ENCODE data around the gene LRRC34. TPM values are rescaled to one million over a fixed set of nuclear protein-coding genes. Genes with fewer than 3 reads are reported as not detected.

The LRRC34 gene
- total and polyA plus RNA-seq, 9 of the 15 experiments (the other 6 are each of a cell fraction or from before 2014, with no cell fraction given), result 0.17 to 0.30 TPM; not detected in 7

- Histone ChIP-seq H3K4me1 (replicated peaks in 1 of 2; ENCODE audit: control insufficient read depth in 2 of 2, insufficient read depth in 2 of 2, low read length in 2 of 2) (peaks cover 1 to 39% of the 10 kb centered on the region in 2 experiments), H3K79me2 (ENCODE audit: control insufficient read depth, insufficient read depth, low read length) (peaks cover 1% of the 10 kb centered on the region; the same call in 1 of the 3 replicates), H3K4me3 (no peak overlapping the region), H4K20me1 (replicated peaks; ENCODE audit: control insufficient read depth, insufficient read depth, low read length) (no peaks in the 10 kb centered on the region), H3K4me2 (ENCODE audit: insufficient read depth, low read length) (no peak overlapping the region), H3K9me1 (ENCODE audit: control insufficient read depth, insufficient read depth, low read length) (no peaks in the 10 kb centered on the region), H3K27me3 (ENCODE audit: control insufficient read depth in 2 of 2, insufficient read depth in 2 of 2, low read length in 2 of 2) (no peaks in the 10 kb centered on the region), H3K36me3 (ENCODE audit: control insufficient read depth, insufficient read depth, low read length) (no peaks in the 10 kb centered on the region), H3K9me3 (replicated peaks; ENCODE audit: control insufficient read depth, insufficient read depth, low read depth, low read length) (peaks cover 17% of the 10 kb centered on the region), H2AFZ (ENCODE audit: low read depth, low read length) (peak overlapping the region; percentile 93; the same call in 1 of the 2 replicates), H3K27ac (ENCODE audit: extremely low read depth, low read depth, low read length) (no peak overlapping the region; the same call in 2 of the 3 replicates), H3K9ac (ENCODE audit: insufficient read depth in 1 of 2, low read depth in 2 of 2, low read length in 2 of 2) (no peak overlapping the region)
- ChIA-PET POLR2A (no interaction called here), CTCF (ENCODE audit: low intra/inter-chr PET ratio) (no interaction called here)
- no peak for TF ChIP-seq MCM7 (IDR thresholded peaks at IDR 0.05)
- no peak for TF ChIP-seq HSF4 (CRISPR knock-in tag; IDR thresholded peaks at IDR 0.05; ENCODE audit: borderline replicate concordance)
- no peak for TF ChIP-seq ZNF764 (CRISPR knock-in tag; IDR thresholded peaks at IDR 0.05; ENCODE audit: low read depth)
- no peak for TF ChIP-seq RFX5 (IDR thresholded peaks at IDR 0.05; ENCODE audit: low read depth, low read length)
- no peak for TF ChIP-seq COPS2 (conservative IDR thresholded peaks at IDR 0.05)
- TF ChIP-seq PML (IDR thresholded peaks at IDR 0.05; ENCODE audit: low read length), result no peak
- TF ChIP-seq HEY1 (CRISPR knock-in tag; IDR thresholded peaks at IDR 0.05; ENCODE audit: borderline replicate concordance), result no peak
- no peak for TF ChIP-seq CC2D1A (IDR thresholded peaks at IDR 0.05)
- no peak for TF ChIP-seq TFAP4 (CRISPR knock-in tag; IDR thresholded peaks at IDR 0.05; ENCODE audit: borderline replicate concordance)
- TF ChIP-seq HIVEP1 (CRISPR knock-in tag; IDR thresholded peaks at IDR 0.05), result no peak
- no peak for TF ChIP-seq TAL1 (IDR thresholded peaks at IDR 0.05)
- TF ChIP-seq JUN (IDR thresholded peaks at IDR 0.05; ENCODE audit: borderline replicate concordance, low read depth, low read length), result no peak
- TF ChIP-seq JUN (CRISPR knock-in tag; IDR thresholded peaks at IDR 0.05; ENCODE audit: borderline replicate concordance), result no peak
- TF ChIP-seq HINFP (tag; conservative IDR thresholded peaks at IDR 0.05; ENCODE audit: low read depth), result no peak
- TF ChIP-seq POLR2B (IDR thresholded peaks at IDR 0.05; ENCODE audit: low read depth, partially characterized antibody), result no peak
- no peak for TF ChIP-seq CBX2 (IDR thresholded peaks at IDR 0.05; ENCODE audit: insufficient read depth, low read length, poor library complexity, severe bottlenecking)
- no peak for TF ChIP-seq GATA2 (CRISPR knock-in tag; IDR thresholded peaks at IDR 0.05)
- no peak for TF ChIP-seq RBM25 (IDR thresholded peaks at IDR 0.05; ENCODE audit: low read depth, low read length, severe bottlenecking)
- no peak for TF ChIP-seq HDAC6 (IDR thresholded peaks at IDR 0.05; ENCODE audit: low read depth, low read length)
- no peak for TF ChIP-seq ZNF395 (CRISPR knock-in tag; IDR thresholded peaks at IDR 0.05)
- ATAC-seq (no peak), DNase-seq (ENCODE audit: extremely low read depth in 1 of 4, low spot score in 3 of 4) (no peak), FAIRE-seq (no peak)
- intact Hi-C loops (cut with micrococcal nuclease) (no loop called here), in situ Hi-C loops (cut with MboI) (no loop called here)
- WGBS (ENCODE audit: insufficient coverage, low coverage, missing lambda C conversion rate), result 47% methylated on average over 2 of the region's 2 CpGs
- no TSS peak for BruUV-seq (replicated peaks)
Observed at GRCh38 chr3:169759256-169759655, 53.4 kb downstream of the LRRC34 start.
